ENCODE data around the gene B4GAT1. TPM values are rescaled to one million over a fixed set of nuclear protein-coding genes. Genes with fewer than 3 reads are reported as not detected.

B4GAT1 gene
- total and polyA plus RNA-seq, 2 of the 13 experiments (the other 11 are each of a cell fraction or from before 2014, with no cell fraction given), result 40.4 to 109 TPM

GRCh38 chr11:66346476-66347424 lies 679 bp downstream of the B4GAT1 start (continued):
- TF ChIP-seq AHDC1 (CRISPR knock-in tag; IDR thresholded peaks at IDR 0.05; ENCODE audit: borderline replicate concordance) (no peak), AGO1 (IDR thresholded peaks at IDR 0.05; ENCODE audit: low read depth, low read length, poor library complexity, severe bottlenecking) (peak; percentile 40), CEBPZ (IDR thresholded peaks at IDR 0.05; ENCODE audit: low read length) (no peak), RARA (CRISPR knock-in tag; IDR thresholded peaks at IDR 0.05) (no peak), SRY (CRISPR knock-in tag; IDR thresholded peaks at IDR 0.05) (0 out of 2 replicates have a peak, but pooled peaks have one; percentile 3), ZNF510 (CRISPR knock-in tag; IDR thresholded peaks at IDR 0.05; ENCODE audit: low read depth) (no peak), ZNF280D (CRISPR knock-in tag; IDR thresholded peaks at IDR 0.05) (no peak; the same call in 1 of the 2 replicates), ZNF891 (CRISPR knock-in tag; IDR thresholded peaks at IDR 0.05) (peak; percentile 65; the same call in 1 of the 2 replicates), ZNF687 (CRISPR knock-in tag; IDR thresholded peaks at IDR 0.05) (peak; percentile 85), TARDBP (CRISPR knock-in tag; IDR thresholded peaks at IDR 0.05) (no peak)
